ENCODE data around the gene ETFA. TPM values are rescaled to one million over a fixed set of nuclear protein-coding genes. Genes with fewer than 3 reads are reported as not detected.
A peak's percentile ranks its signal among the peaks of the same experiment; 100 is the strongest.

The ETFA gene
- total RNA-seq, 1 donor from 2014 or later = 144 TPM

DNA sequence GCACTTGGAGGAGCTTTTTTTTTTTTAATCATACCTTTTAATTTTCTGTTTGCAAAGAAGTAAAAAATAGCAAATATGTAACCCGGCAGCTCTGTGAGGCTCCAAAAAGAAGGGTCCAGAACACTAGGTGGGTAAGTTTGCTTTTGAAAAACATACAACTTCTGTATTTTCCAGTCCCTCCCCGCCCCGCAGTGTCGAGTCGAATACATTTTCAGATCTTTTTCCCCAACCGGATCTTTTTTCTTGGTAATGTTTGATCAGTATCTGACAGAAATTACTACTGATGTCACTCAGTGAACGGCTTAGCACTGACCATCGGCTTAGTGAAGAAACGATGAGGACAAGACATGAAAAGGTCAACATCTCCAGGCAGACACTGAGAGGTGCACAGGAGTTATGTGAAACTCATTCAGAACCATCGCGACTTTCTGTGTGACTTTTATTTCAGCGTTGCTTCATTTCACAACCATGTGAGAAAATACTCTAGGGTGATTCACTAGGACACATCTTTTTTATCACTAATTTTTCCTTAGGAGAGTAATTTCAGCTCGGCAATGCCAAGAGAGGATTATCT is 36.3 kb upstream of the ETFA start:
- peaks cover 14% of the 10 kb centered on the region for H3K4me1 Mint-ChIP-seq (ENCODE audit: low read depth, unreplicated experiment)
- H3K36me3 Mint-ChIP-seq (ENCODE audit: unreplicated experiment) = peaks cover 4% of the 10 kb centered on the region
- no peak for DNase-seq
- peaks cover 26% of the 10 kb centered on the region for H3K27me3 Mint-ChIP-seq (ENCODE audit: unreplicated experiment)
- TF ChIP-seq, protein P1, sequence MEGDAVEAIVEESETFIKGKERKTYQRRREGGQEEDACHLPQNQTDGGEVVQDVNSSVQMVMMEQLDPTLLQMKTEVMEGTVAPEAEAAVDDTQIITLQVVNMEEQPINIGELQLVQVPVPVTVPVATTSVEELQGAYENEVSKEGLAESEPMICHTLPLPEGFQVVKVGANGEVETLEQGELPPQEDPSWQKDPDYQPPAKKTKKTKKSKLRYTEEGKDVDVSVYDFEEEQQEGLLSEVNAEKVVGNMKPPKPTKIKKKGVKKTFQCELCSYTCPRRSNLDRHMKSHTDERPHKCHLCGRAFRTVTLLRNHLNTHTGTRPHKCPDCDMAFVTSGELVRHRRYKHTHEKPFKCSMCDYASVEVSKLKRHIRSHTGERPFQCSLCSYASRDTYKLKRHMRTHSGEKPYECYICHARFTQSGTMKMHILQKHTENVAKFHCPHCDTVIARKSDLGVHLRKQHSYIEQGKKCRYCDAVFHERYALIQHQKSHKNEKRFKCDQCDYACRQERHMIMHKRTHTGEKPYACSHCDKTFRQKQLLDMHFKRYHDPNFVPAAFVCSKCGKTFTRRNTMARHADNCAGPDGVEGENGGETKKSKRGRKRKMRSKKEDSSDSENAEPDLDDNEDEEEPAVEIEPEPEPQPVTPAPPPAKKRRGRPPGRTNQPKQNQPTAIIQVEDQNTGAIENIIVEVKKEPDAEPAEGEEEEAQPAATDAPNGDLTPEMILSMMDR (IDR thresholded peaks at IDR 0.05; ENCODE audit: partially characterized antibody, unreplicated experiment) = no peak
- H3K27ac Mint-ChIP-seq (ENCODE audit: unreplicated experiment) = no peak overlapping the region
- peaks cover 11% of the 10 kb centered on the region for H3K9me3 Mint-ChIP-seq (ENCODE audit: unreplicated experiment)
- peak overlapping the region; percentile 76 for H3K4me3 Mint-ChIP-seq (ENCODE audit: unreplicated experiment)

DNA sequence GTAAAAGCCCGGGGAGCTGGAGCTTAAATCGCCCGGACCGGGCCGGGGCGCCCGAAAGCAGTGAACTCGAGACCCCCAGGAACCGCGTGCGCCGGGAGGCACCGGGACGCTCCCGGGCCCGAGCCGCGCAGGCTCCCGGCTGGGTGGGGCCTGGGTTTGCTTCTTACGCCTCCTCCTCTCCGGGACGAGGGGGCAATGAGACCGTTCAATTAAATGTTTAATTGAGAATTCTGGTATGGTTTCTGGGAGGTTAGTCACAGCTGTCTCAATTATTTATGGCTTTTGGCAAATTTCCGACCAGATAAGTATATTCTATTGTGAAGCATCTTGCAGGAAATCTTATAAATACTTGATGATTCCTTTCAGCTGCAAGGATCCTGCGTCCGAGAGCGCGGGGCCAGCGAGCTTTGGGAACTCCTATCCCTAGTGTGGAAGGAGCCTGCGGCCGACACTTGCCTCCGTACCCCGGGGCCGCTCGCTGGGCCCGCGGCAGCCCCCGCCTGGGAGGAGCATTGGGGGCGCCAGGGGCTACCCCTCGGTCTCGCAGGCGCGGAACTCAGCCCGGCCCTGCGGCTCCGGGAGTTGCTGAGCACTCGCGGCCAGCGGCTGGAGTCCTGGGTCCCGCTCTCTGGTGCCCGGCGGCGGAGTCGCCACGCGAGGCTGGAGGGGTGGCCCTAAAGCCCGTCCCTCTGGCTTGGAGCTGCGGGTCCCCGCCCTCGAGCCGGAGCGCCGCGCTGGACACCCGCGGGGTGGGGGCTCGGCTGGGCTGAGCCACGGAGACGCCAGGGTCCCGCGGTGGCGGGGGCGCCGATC is 35.6 kb upstream of the ETFA start:
- DNase-seq = peak; percentile 63
- Mint-ChIP-seq H3K4me1 (ENCODE audit: low read depth, unreplicated experiment) (peaks cover 14% of the 10 kb centered on the region), H3K9me3 (ENCODE audit: unreplicated experiment) (peaks cover 15% of the 10 kb centered on the region), H3K36me3 (ENCODE audit: unreplicated experiment) (peaks cover 4% of the 10 kb centered on the region), H3K27ac (ENCODE audit: unreplicated experiment) (no peak overlapping the region), H3K27me3 (ENCODE audit: unreplicated experiment) (peaks cover 25% of the 10 kb centered on the region), H3K4me3 (ENCODE audit: unreplicated experiment) (peak overlapping the region; percentile 75)
- TF ChIP-seq, protein P1 (IDR thresholded peaks at IDR 0.05; ENCODE audit: partially characterized antibody, unreplicated experiment) = no peak

DNA sequence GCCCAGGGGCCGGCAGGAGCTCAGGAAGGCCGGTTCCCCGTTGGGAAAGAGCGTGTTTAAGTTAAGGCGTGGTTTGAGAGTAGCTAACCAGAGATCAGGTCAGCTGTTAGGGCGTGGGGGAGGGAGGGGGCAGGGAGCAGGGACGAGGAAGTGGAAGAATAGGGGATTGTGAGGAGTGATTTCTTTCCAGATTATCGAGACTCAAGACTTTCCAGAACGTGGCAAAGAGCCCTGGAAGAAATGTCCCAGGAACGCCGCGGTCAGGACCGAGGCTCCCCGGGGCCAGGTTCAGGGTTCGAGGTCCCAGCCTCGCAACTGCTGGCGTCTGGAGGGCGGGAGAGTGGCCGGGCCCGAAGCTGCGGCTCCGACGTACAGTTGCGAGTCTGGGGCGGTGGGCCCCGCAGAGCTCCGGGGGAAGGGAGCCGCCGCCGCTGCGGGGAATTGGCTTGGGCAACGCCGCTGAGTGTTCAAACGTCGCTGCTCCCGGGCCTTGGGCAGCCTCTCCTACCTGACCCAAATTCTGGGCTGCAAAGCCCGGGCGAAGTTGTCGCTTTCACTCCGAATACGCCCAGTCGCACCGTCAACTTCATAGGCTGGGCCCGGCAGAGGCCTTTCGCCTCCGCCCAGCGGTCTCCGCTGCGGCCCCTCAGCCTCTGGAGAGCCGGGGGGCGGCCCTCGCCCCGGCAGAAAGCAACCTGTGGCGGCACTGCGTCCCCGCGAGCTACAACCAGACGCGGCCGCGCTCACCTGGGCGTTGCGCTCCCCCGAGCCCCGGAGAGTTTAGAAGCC is 34.8 kb upstream of the ETFA start:
- TF ChIP-seq, protein P1 (IDR thresholded peaks at IDR 0.05; ENCODE audit: partially characterized antibody, unreplicated experiment) = no peak
- Mint-ChIP-seq H3K27me3 (ENCODE audit: unreplicated experiment) (peaks cover 30% of the 10 kb centered on the region), H3K27ac (ENCODE audit: unreplicated experiment) (peak overlapping the region; percentile 1), H3K4me1 (ENCODE audit: low read depth, unreplicated experiment) (peaks cover 18% of the 10 kb centered on the region), H3K4me3 (ENCODE audit: unreplicated experiment) (peak overlapping the region; percentile 88), H3K36me3 (ENCODE audit: unreplicated experiment) (peaks cover 4% of the 10 kb centered on the region), H3K9me3 (ENCODE audit: unreplicated experiment) (peaks cover 19% of the 10 kb centered on the region)
- peak; percentile 35 for DNase-seq

DNA sequence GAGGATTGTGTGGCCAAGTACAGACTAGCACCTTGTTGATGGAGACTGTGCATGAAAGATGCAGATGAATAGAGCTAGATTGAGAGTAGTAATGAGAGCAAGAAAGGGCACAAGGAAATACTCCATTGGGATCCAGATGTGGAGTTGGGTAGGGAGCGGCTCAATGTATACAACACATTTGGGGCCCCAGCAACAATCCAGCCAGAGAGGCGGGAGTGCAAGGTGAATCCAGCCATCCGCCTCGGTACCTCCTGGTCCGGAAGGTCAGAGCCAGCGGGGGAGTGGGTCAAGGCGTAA is 34.3 kb upstream of the ETFA start:
- Mint-ChIP-seq H3K4me1 (ENCODE audit: low read depth, unreplicated experiment) (peaks cover 18% of the 10 kb centered on the region), H3K9me3 (ENCODE audit: unreplicated experiment) (peaks cover 21% of the 10 kb centered on the region), H3K27me3 (ENCODE audit: unreplicated experiment) (peaks cover 33% of the 10 kb centered on the region), H3K4me3 (ENCODE audit: unreplicated experiment) (peak overlapping the region; percentile 88), H3K36me3 (ENCODE audit: unreplicated experiment) (peaks cover 4% of the 10 kb centered on the region), H3K27ac (ENCODE audit: unreplicated experiment) (peak overlapping the region; percentile 1)
- TF ChIP-seq, protein P1 (IDR thresholded peaks at IDR 0.05; ENCODE audit: partially characterized antibody, unreplicated experiment) = no peak
- no peak for DNase-seq
